ENCODE data around the gene OR2V1. TPM values are rescaled to one million over a fixed set of nuclear protein-coding genes. Genes with fewer than 3 reads are reported as not detected.

OR2V1 gene
- total and polyA plus RNA-seq, 2 donors (not counting 1 experiment from before 2014, with no cell fraction given) = not detected

GRCh38 chr5:181166812-181167733 is 36.1 kb upstream of the OR2V1 start:
- Histone ChIP-seq H3K27me3 (replicated peaks in 1 of 4; ENCODE audit: control extremely low read depth in 1 of 4, control insufficient read depth in 3 of 4, insufficient read depth in 4 of 4, low read length in 3 of 4) (peaks cover 0 to 74% (median 33%) of the 10 kb centered on the region in 4 experiments), H3K4me1 (ENCODE audit: control insufficient read depth in 2 of 2, insufficient read depth in 2 of 2, low read length in 2 of 2) (peaks cover 30 to 33% of the 10 kb centered on the region in 2 donors), H3K79me2 (ENCODE audit: control insufficient read depth, insufficient read depth, low read length) (no peaks in the 10 kb centered on the region), H3K4me2 (replicated peaks; ENCODE audit: low read depth, low read length, poor library complexity, severe bottlenecking) (no peak overlapping the region), H4K20me1 (ENCODE audit: control insufficient read depth, insufficient read depth, low read length, poor library complexity, severe bottlenecking) (no peaks in the 10 kb centered on the region), H3K36me3 (replicated peaks in 1 of 2; ENCODE audit: control extremely low read depth in 1 of 2, control insufficient read depth in 1 of 2, extremely low read depth in 1 of 2, insufficient read depth in 2 of 2, low read length in 1 of 2) (no peaks in the 10 kb centered on the region), H3K9ac (ENCODE audit: low read length) (no peak overlapping the region), H3K9me3 (ENCODE audit: control extremely low read depth in 1 of 3, control insufficient read depth in 2 of 3, insufficient read depth in 1 of 3, low read length in 2 of 3) (peaks cover 0 to 49% (median 5%) of the 10 kb centered on the region in 3 donors), H3K27ac (ENCODE audit: low read length in 2 of 2) (no peak overlapping the region), H2AFZ (ENCODE audit: insufficient read depth, low read depth, low read length, poor library complexity, severe bottlenecking) (no peak overlapping the region), H3K4me3 (ENCODE audit: control extremely low read depth in 1 of 5, extremely low read depth in 1 of 5, insufficient read depth in 1 of 5, low read depth in 2 of 5, low read length in 4 of 5) (no peak overlapping the region)
- ATAC-seq (ENCODE audit: low read depth) = no peak
- CTCF ChIA-PET = interaction anchor here (0.6 to 1.7 kb wide), 3 partner anchors 15 to 381 kb away, joined by 3 to 7 read pairs (median 3); no protein-coding TSS in a partner anchor
- POLR2A ChIA-PET = no interaction called here
- TF ChIP-seq, protein P1, sequence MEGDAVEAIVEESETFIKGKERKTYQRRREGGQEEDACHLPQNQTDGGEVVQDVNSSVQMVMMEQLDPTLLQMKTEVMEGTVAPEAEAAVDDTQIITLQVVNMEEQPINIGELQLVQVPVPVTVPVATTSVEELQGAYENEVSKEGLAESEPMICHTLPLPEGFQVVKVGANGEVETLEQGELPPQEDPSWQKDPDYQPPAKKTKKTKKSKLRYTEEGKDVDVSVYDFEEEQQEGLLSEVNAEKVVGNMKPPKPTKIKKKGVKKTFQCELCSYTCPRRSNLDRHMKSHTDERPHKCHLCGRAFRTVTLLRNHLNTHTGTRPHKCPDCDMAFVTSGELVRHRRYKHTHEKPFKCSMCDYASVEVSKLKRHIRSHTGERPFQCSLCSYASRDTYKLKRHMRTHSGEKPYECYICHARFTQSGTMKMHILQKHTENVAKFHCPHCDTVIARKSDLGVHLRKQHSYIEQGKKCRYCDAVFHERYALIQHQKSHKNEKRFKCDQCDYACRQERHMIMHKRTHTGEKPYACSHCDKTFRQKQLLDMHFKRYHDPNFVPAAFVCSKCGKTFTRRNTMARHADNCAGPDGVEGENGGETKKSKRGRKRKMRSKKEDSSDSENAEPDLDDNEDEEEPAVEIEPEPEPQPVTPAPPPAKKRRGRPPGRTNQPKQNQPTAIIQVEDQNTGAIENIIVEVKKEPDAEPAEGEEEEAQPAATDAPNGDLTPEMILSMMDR (IDR thresholded peaks at IDR 0.05) = no peak
- TF ChIP-seq EZH2 (IDR thresholded peaks at IDR 0.05; ENCODE audit: borderline replicate concordance, insufficient read depth, low read depth, low read length, poor library complexity, severe bottlenecking) = no peak
- intact Hi-C loops (cut with micrococcal nuclease) = loop anchor here (10.0 kb wide), 1 partner anchor 48 kb away; no protein-coding TSS in a partner anchor
- H3K4me3 Mint-ChIP-seq = no peak overlapping the region
- H3K27me3 Mint-ChIP-seq = peaks cover 41% of the 10 kb centered on the region
- DNase-seq = peak; percentile 30
- no CpG with 5 or more reads among the region's 6 CpGs for WGBS (ENCODE audit: insufficient coverage)
- H3K27ac Mint-ChIP-seq = no peak overlapping the region
- peaks cover 44% of the 10 kb centered on the region for H3K4me1 Mint-ChIP-seq
- no peaks in the 10 kb centered on the region for H3K9me3 Mint-ChIP-seq (ENCODE audit: insufficient read depth)

All from B cell (primary cell).